ENCODE data around the gene SWSAP1. TPM values are rescaled to one million over a fixed set of nuclear protein-coding genes. Genes with fewer than 3 reads are reported as not detected.

Gene SWSAP1
- total and polyA plus RNA-seq, 2 of the 8 experiments (the other 6 are each of a cell fraction or from before 2014, with no cell fraction given), result 3.1 to 5.2 TPM

- FAIRE-seq, result peak; percentile 83
- H2BK12ac ChIP-seq (ENCODE audit: low read depth, low read length), result 0 out of 2 replicates have a peak within 1 kb of the TSS, but pooled peaks have one; percentile 12
- 0 out of 2 replicates have a peak within 1 kb of the TSS, but pooled peaks have one; percentile 40 for H2AK5ac ChIP-seq (ENCODE audit: low read depth, low read length)
- peaks cover 12% of the 10 kb centered on the region for H3K23me2 ChIP-seq (ENCODE audit: low read depth, low read length)
- no peaks in the 10 kb centered on the region for H3K27me3 ChIP-seq (replicated peaks in 1 of 4; ENCODE audit: control insufficient read depth in 3 of 4, extremely low read depth in 1 of 4, insufficient read depth in 3 of 4, low read length in 3 of 4)
- peaks cover 0 to 6% of the 10 kb centered on the region in 2 experiments; a peak in 1 of 4 replicates for H3K9me3 ChIP-seq (ENCODE audit: insufficient read depth in 2 of 2, low read depth in 1 of 2, low read length in 1 of 2)
- H4K5ac ChIP-seq (ENCODE audit: insufficient read length, low read depth, low read length), result peak within 1 kb of the TSS; percentile 35
- H2BK15ac ChIP-seq (ENCODE audit: low read length), result 0 out of 2 replicates have a peak within 1 kb of the TSS, but pooled peaks have one; percentile 72
- no peak within 1 kb of the TSS for H3K23ac ChIP-seq (ENCODE audit: insufficient read length)
- no peaks in the 10 kb centered on the region for H3K36me3 ChIP-seq (ENCODE audit: control insufficient read depth in 2 of 4, insufficient read depth in 4 of 4, low read length in 3 of 4)
- ChIA-PET CTCF (ENCODE audit: partially characterized antibody) (interaction anchor here (0.7 to 1.9 kb wide), 12 partner anchors 12 to 208 kb away, joined by 3 to 6 read pairs (median 4); partner anchors contain the start of gene TSPAN16), POLR2A (ENCODE audit: partially characterized antibody) (interaction anchor here (1.0 to 1.5 kb wide), 6 partner anchors 18 to 60 kb away, joined by 3 to 11 read pairs (median 4); partner anchors contain the start of genes EPOR and SWSAP1)
- peak within 1 kb of the TSS; percentile 75 to 99 for H3K4me2 ChIP-seq (ENCODE audit: insufficient read depth in 1 of 2, low read depth in 2 of 2, low read length in 2 of 2)
- peak within 1 kb of the TSS; percentile 60; the same call in 1 of the 2 replicates for H3K18ac ChIP-seq (ENCODE audit: extremely low read depth, low read length)
- peak within 1 kb of the TSS; percentile 63 to 94 (median 84) for H3K4me3 ChIP-seq (ENCODE audit: extremely low read depth in 1 of 4, insufficient read depth in 2 of 4, low read depth in 3 of 4, low read length in 4 of 4)
- H3K79me1 ChIP-seq (ENCODE audit: low read depth, low read length), result peaks cover 5% of the 10 kb centered on the region; the same call in 1 of the 2 replicates
- no peak within 1 kb of the TSS for H2BK20ac ChIP-seq (ENCODE audit: low read length)
- peak within 1 kb of the TSS; percentile 2 for H3K56ac ChIP-seq (replicated peaks; ENCODE audit: insufficient read length, low read depth, low read length)
- 1% methylated on average over 41 of the region's 50 CpGs; no CpG with 5 or more reads in 1 of the 2 experiments for whole genome bisulfite sequencing, 2 experiments (ENCODE audit: extremely low coverage in 1 of 2, insufficient coverage in 1 of 2, insufficient read length in 1 of 2, insufficient replicate concordance in 2 of 2, low coverage in 1 of 2, low lambda C conversion rate in 2 of 2, missing lambda C conversion rate in 1 of 2)
- peaks cover 0 to 10% (median 6%) of the 10 kb centered on the region in 4 experiments; a peak in 5 of 7 replicates for H3K4me1 ChIP-seq (replicated peaks in 1 of 4; ENCODE audit: control insufficient read depth in 3 of 4, insufficient read depth in 4 of 4, low read length in 3 of 4)
- H3K79me2 ChIP-seq (ENCODE audit: control insufficient read depth in 1 of 2, insufficient read depth in 2 of 2, low read length in 2 of 2), result peaks cover 0 to 3% of the 10 kb centered on the region in 2 experiments; a peak in 1 of 4 replicates
- no peaks in the 10 kb centered on the region for H4K20me1 ChIP-seq (replicated peaks in 1 of 2; ENCODE audit: control insufficient read depth in 1 of 2, insufficient read depth in 2 of 2, low read length in 2 of 2)
- no peak within 1 kb of the TSS for H4K91ac ChIP-seq (replicated peaks; ENCODE audit: insufficient read length, low read length)
- 0 out of 2 replicates have a peak within 1 kb of the TSS, but pooled peaks have one; percentile 37 for H3K27ac ChIP-seq (ENCODE audit: low read depth, low read length)
- H3K9ac ChIP-seq (replicated peaks in 1 of 4; ENCODE audit: extremely low read depth in 1 of 4, low read depth in 3 of 4, low read length in 3 of 4), result peak within 1 kb of the TSS in 3 of 4 experiments; percentile 31 to 62 (median 62); a peak in 6 of 7 replicates
- peak within 1 kb of the TSS; percentile 80 for H2AFZ ChIP-seq (ENCODE audit: low read length)
- H3K14ac ChIP-seq (ENCODE audit: insufficient read length), result no peak within 1 kb of the TSS
- H3K4ac ChIP-seq (replicated peaks; ENCODE audit: insufficient read length, low read depth, low read length), result no peak within 1 kb of the TSS
- DNase-seq (ENCODE audit: low read depth in 1 of 2, low spot score in 2 of 2), result peak; percentile 96 to 97
- H2BK5ac ChIP-seq (ENCODE audit: low read depth, low read length), result peak within 1 kb of the TSS; percentile 20; the same call in 1 of the 2 replicates
- no peak within 1 kb of the TSS for H2BK120ac ChIP-seq (replicated peaks; ENCODE audit: low read depth, low read length)
- no peak within 1 kb of the TSS for H4K8ac ChIP-seq (ENCODE audit: extremely low read depth, insufficient read depth, low read length)
- TF ChIP-seq KDM1A (IDR thresholded peaks at IDR 0.05; ENCODE audit: borderline replicate concordance, low read length) (no peak), POU5F1 (IDR thresholded peaks at IDR 0.05; ENCODE audit: low read depth, low read length) (no peak), FOSL1 (IDR thresholded peaks at IDR 0.05; ENCODE audit: insufficient read depth, low read depth, low read length) (no peak), PHF8 (conservative IDR thresholded peaks at IDR 0.05; ENCODE audit: low read depth, low read length) (peak; percentile 44), POLR2A (IDR thresholded peaks at IDR 0.05; ENCODE audit: control extremely low read depth in 1 of 2, low read depth in 2 of 2, low read length in 2 of 2) (peak in 1 of 2 experiments; percentile 31; a peak in 1 of 3 replicates), YY1 (IDR thresholded peaks at IDR 0.05; ENCODE audit: low read depth, low read length) (no peak), HDAC6 (IDR thresholded peaks at IDR 0.05; ENCODE audit: low read depth, low read length) (no peak), CBX5 (IDR thresholded peaks at IDR 0.05; ENCODE audit: low read depth, low read length) (no peak), SP4 (IDR thresholded peaks at IDR 0.05; ENCODE audit: low read length) (0 out of 2 replicates have a peak, but pooled peaks have one; percentile 47), JUND (IDR thresholded peaks at IDR 0.05; ENCODE audit: low read length) (peak; percentile 66; the same call in 1 of the 2 replicates)
These were observed 28.1 kb upstream of the SWSAP1 start, which contains the start of the genes CCDC159 and TMEM205 for GRCh38 chr19:11346104-11346940. CCDC159 (plus strand) TSS chr19:11346519; CDS start chr19:11346607, 88 bp downstream. TMEM205 (minus strand) TSS chr19:11346268; CDS start chr19:11345619, 649 bp downstream.
